HepG2 (cell line): ENCODE results near the gene MTHFD1L. TPM values are rescaled to one million over a fixed set of nuclear protein-coding genes. Genes with fewer than 3 reads are reported as not detected.

Experiments
- DR1 ChIP-seq: sonication (generic); formaldehyde crosslinking; IDR thresholded peaks from 2 replicates; pipeline ENCODE4 v1.8.0; 2021; ENCODE audit warnings: mild to moderate bottlenecking, missing genetic modification reagents, inconsistent platforms
- MAF1 ChIP-seq: sonication (generic); formaldehyde crosslinking; IDR thresholded peaks from 2 replicates; pipeline ENCODE4 v1.5.0; 2020; ENCODE audit warnings: missing genetic modification reagents, borderline replicate concordance
- NBN ChIP-seq: fragments of 450-650 bp; conservative IDR thresholded peaks from 2 replicates; pipeline ENCODE4 v1.6.1; 2017
- NFKBIZ ChIP-seq: IDR thresholded peaks from 2 replicates; pipeline ENCODE4 v1.6.1; 2018; ENCODE audit warnings: missing genetic modification reagents, missing compliant biosample characterization
- NFRKB ChIP-seq: fragments of 450-650 bp; IDR thresholded peaks from 2 replicates; pipeline ENCODE4 v1.6.1; 2017
- POLR2A ChIP-seq, 2 experiments: IDR thresholded peaks; 2 replicates each; pipeline ENCODE4 v1.6.1; 2011; ENCODE audit warnings: low read depth in 2 of 2, low read length in 2 of 2, mild to moderate bottlenecking in 1 of 2, moderate library complexity in 1 of 2; ENCODE audit not compliant: insufficient read depth in 1 of 2
- SP4 ChIP-seq: sonication (generic); formaldehyde crosslinking; IDR thresholded peaks from 2 replicates; pipeline ENCODE4 v1.8.1; 2023; ENCODE audit warnings: mild to moderate bottlenecking, missing genetic modification reagents
- TEAD2 ChIP-seq: sonication (generic); formaldehyde crosslinking; IDR thresholded peaks from 2 replicates; pipeline ENCODE4 v1.9.0; 2021; ENCODE audit warnings: missing genetic modification reagents
- ZMYM4 ChIP-seq: sonication (generic); formaldehyde crosslinking; IDR thresholded peaks from 2 replicates; pipeline ENCODE4 v1.8.1; 2023; ENCODE audit warnings: mild to moderate bottlenecking, missing genetic modification reagents
- ZNF225 ChIP-seq: sonication (generic); formaldehyde crosslinking; IDR thresholded peaks from 2 replicates; pipeline ENCODE4 v1.4.0; 2020; ENCODE audit warnings: mild to moderate bottlenecking, missing genetic modification reagents
- ZNF292 ChIP-seq: sonication (generic); formaldehyde crosslinking; IDR thresholded peaks from 2 replicates; pipeline ENCODE4 v1.8.1; 2022; ENCODE audit warnings: mild to moderate bottlenecking, low read depth, missing genetic modification reagents, borderline replicate concordance
- ZNF546 ChIP-seq: sonication (generic); formaldehyde crosslinking; conservative IDR thresholded peaks from 2 replicates; pipeline ENCODE4 v1.8.1; 2023; ENCODE audit warnings: mild to moderate bottlenecking, missing genetic modification reagents
- ZNF766 ChIP-seq: sonication (generic); formaldehyde crosslinking; IDR thresholded peaks from 2 replicates; pipeline ENCODE4 v1.5.0; 2020; ENCODE audit warnings: missing genetic modification reagents, borderline replicate concordance
- polyA plus RNA-seq, 8 experiments: library from polyadenylated mRNA; depleted of rRNA in 3 of 8; stranded (reverse) in 7 of 8; unstranded in 1 of 8; fragments of >200 nt; fragmentation: Illumina TruSeq in 4 of 8; extraction: Trizol in 4 of 8; gene quantifications; 2 replicates each; pipeline versions ENCODE4 v1.2.1 to v1.2.3, GENCODE V29; 2011 to 2016; ENCODE audit warnings: low read depth in 4 of 8, missing spikeins in 1 of 8, mixed read lengths in 1 of 8; ENCODE audit not compliant: insufficient read depth in 1 of 8
- total RNA-seq, 5 experiments: library from RNA; depleted of rRNA; stranded (reverse); fragments of >200 nt; fragmentation: Illumina TruSeq; extraction: Trizol; gene quantifications; 2 replicates each; pipeline ENCODE4 v1.2.3, GENCODE V29; 2016; ENCODE audit warnings: low read depth in 1 of 5
- TF ChIP-seq, protein P1 (sequence below), 2 experiments: sonication (generic) in 1 of 2; formaldehyde crosslinking in 1 of 2; IDR thresholded peaks; 2 replicates each; pipeline versions ENCODE4 v1.5.1 to v1.6.1; 2011 to 2020; ENCODE audit warnings: borderline replicate concordance in 1 of 2, low read depth in 1 of 2, low read length in 1 of 2, mild to moderate bottlenecking in 1 of 2, missing genetic modification reagents in 1 of 2, moderate library complexity in 1 of 2
- TF ChIP-seq, protein P2 (sequence below): sonication (generic); formaldehyde crosslinking; IDR thresholded peaks from 2 replicates; pipeline ENCODE4 v1.4.0; 2020; ENCODE audit warnings: missing genetic modification reagents, borderline replicate concordance
- TF ChIP-seq, protein P3 (sequence below): IDR thresholded peaks from 2 replicates; pipeline ENCODE4 v1.6.1; 2012; ENCODE audit warnings: low read length, improper control_type of control experiment
- TF ChIP-seq, protein P4 (sequence below): sonication (generic); formaldehyde crosslinking; IDR thresholded peaks from 2 replicates; pipeline ENCODE4 v1.9.0; 2021; ENCODE audit warnings: missing genetic modification reagents, mild to moderate bottlenecking, borderline replicate concordance
- TF ChIP-seq, protein P5 (sequence below): sonication (generic); formaldehyde crosslinking; IDR thresholded peaks from 2 replicates; pipeline ENCODE4 v1.4.0; 2020; ENCODE audit warnings: missing genetic modification reagents

MTHFD1L gene
- total and polyA plus RNA-seq, 2 of the 13 experiments (the other 11 are each of a cell fraction or from before 2014, with no cell fraction given): 24.0 to 39.6 TPM

DNA sequence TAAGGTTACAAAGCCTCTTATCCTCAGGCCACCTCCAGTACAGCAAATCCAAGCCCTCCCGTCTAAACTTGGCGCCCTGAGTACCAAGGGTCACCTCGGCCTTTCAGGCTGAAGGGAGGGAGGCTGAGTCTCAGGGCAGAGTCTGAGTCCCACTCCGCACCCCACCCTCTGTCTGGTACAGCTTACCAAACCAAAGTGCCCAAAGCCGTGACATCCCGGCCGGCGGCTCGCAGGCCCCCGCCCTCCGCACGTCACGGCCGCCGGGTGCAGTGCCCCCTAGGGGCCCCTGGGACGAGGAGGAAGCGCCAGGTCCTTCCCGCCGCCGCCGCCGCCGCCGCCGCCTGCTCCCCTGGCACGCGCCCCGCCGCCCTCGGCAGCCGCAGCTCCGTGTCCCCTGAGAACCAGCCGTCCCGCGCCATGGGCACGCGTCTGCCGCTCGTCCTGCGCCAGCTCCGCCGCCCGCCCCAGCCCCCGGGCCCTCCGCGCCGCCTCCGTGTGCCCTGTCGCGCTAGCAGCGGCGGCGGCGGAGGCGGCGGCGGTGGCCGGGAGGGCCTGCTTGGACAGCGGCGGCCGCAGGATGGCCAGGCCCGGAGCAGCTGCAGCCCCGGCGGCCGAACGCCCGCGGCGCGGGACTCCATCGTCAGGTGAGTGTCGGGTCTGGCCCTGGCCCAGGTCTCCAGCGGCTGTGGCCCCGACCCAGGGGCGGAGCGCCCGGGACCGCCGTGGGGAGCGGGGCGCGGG is at the start of gene MTHFD1L (continued):
- TF ChIP-seq, protein P1, sequence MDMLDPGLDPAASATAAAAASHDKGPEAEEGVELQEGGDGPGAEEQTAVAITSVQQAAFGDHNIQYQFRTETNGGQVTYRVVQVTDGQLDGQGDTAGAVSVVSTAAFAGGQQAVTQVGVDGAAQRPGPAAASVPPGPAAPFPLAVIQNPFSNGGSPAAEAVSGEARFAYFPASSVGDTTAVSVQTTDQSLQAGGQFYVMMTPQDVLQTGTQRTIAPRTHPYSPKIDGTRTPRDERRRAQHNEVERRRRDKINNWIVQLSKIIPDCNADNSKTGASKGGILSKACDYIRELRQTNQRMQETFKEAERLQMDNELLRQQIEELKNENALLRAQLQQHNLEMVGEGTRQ (IDR thresholded peaks at IDR 0.05; ENCODE audit: low read depth, low read length): no peak
- TF ChIP-seq, protein P1 (CRISPR knock-in tag; IDR thresholded peaks at IDR 0.05; ENCODE audit: borderline replicate concordance): no peak
- TF ChIP-seq, protein P2, sequence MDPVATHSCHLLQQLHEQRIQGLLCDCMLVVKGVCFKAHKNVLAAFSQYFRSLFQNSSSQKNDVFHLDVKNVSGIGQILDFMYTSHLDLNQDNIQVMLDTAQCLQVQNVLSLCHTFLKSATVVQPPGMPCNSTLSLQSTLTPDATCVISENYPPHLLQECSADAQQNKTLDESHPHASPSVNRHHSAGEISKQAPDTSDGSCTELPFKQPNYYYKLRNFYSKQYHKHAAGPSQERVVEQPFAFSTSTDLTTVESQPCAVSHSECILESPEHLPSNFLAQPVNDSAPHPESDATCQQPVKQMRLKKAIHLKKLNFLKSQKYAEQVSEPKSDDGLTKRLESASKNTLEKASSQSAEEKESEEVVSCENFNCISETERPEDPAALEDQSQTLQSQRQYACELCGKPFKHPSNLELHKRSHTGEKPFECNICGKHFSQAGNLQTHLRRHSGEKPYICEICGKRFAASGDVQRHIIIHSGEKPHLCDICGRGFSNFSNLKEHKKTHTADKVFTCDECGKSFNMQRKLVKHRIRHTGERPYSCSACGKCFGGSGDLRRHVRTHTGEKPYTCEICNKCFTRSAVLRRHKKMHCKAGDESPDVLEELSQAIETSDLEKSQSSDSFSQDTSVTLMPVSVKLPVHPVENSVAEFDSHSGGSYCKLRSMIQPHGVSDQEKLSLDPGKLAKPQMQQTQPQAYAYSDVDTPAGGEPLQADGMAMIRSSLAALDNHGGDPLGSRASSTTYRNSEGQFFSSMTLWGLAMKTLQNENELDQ: no peak
- no peak for TF ChIP-seq NFRKB
- TF ChIP-seq, protein P3, sequence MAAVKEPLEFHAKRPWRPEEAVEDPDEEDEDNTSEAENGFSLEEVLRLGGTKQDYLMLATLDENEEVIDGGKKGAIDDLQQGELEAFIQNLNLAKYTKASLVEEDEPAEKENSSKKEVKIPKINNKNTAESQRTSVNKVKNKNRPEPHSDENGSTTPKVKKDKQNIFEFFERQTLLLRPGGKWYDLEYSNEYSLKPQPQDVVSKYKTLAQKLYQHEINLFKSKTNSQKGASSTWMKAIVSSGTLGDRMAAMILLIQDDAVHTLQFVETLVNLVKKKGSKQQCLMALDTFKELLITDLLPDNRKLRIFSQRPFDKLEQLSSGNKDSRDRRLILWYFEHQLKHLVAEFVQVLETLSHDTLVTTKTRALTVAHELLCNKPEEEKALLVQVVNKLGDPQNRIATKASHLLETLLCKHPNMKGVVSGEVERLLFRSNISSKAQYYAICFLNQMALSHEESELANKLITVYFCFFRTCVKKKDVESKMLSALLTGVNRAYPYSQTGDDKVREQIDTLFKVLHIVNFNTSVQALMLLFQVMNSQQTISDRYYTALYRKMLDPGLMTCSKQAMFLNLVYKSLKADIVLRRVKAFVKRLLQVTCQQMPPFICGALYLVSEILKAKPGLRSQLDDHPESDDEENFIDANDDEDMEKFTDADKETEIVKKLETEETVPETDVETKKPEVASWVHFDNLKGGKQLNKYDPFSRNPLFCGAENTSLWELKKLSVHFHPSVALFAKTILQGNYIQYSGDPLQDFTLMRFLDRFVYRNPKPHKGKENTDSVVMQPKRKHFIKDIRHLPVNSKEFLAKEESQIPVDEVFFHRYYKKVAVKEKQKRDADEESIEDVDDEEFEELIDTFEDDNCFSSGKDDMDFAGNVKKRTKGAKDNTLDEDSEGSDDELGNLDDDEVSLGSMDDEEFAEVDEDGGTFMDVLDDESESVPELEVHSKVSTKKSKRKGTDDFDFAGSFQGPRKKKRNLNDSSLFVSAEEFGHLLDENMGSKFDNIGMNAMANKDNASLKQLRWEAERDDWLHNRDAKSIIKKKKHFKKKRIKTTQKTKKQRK: no peak
- TF ChIP-seq, protein P4, sequence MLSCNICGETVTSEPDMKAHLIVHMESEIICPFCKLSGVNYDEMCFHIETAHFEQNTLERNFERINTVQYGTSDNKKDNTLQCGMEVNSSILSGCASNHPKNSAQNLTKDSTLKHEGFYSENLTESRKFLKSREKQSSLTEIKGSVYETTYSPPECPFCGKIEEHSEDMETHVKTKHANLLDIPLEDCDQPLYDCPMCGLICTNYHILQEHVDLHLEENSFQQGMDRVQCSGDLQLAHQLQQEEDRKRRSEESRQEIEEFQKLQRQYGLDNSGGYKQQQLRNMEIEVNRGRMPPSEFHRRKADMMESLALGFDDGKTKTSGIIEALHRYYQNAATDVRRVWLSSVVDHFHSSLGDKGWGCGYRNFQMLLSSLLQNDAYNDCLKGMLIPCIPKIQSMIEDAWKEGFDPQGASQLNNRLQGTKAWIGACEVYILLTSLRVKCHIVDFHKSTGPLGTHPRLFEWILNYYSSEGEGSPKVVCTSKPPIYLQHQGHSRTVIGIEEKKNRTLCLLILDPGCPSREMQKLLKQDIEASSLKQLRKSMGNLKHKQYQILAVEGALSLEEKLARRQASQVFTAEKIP: no peak
- TF ChIP-seq ZNF225 (CRISPR knock-in tag): no peak
- TF ChIP-seq NFKBIZ (CRISPR knock-in tag): no peak
- TF ChIP-seq SP4 (CRISPR knock-in tag): no peak
- no peak for TF ChIP-seq ZNF766 (CRISPR knock-in tag)
- TF ChIP-seq ZNF546 (CRISPR knock-in tag): no peak
- no peak for TF ChIP-seq TEAD2
- no peak for TF ChIP-seq NBN
- peak; percentile 48 to 56; a peak in 2 of 4 replicates for TF ChIP-seq POLR2A (IDR thresholded peaks at IDR 0.05; ENCODE audit: insufficient read depth in 1 of 2, low read depth in 2 of 2, low read length in 2 of 2)
- TF ChIP-seq ZNF292 (CRISPR knock-in tag): no peak
- no peak for TF ChIP-seq DR1 (CRISPR knock-in tag)
- TF ChIP-seq MAF1 (CRISPR knock-in tag): no peak
- TF ChIP-seq ZMYM4 (CRISPR knock-in tag): peak; percentile 59; the same call in 1 of the 2 replicates
- TF ChIP-seq, protein P5, sequence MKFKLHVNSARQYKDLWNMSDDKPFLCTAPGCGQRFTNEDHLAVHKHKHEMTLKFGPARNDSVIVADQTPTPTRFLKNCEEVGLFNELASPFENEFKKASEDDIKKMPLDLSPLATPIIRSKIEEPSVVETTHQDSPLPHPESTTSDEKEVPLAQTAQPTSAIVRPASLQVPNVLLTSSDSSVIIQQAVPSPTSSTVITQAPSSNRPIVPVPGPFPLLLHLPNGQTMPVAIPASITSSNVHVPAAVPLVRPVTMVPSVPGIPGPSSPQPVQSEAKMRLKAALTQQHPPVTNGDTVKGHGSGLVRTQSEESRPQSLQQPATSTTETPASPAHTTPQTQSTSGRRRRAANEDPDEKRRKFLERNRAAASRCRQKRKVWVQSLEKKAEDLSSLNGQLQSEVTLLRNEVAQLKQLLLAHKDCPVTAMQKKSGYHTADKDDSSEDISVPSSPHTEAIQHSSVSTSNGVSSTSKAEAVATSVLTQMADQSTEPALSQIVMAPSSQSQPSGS (CRISPR knock-in tag): no peak
